ENCODE data around the gene ECSCR. TPM values are rescaled to one million over a fixed set of nuclear protein-coding genes. Genes with fewer than 3 reads are reported as not detected.
A peak's percentile ranks its signal among the peaks of the same experiment; 100 is the strongest.
"Not testable (repeated sequence)": the region's sequence is repeated elsewhere in the genome, so short reads cannot be mapped to it uniquely, and the experiment has no call there.

Gene ECSCR
- polyA plus RNA-seq, 4 donors: 20.3 to 30.4 (median 23.9) TPM

GRCh38 chr5:139446956-139447779 is 15.4 kb downstream of the ECSCR start:
- no peak for DNase-seq (ENCODE audit: low read depth in 4 of 4, low spot score in 2 of 4)

GRCh38 chr5:139445325-139446170 is 17.0 kb downstream of the ECSCR start:
- no peak for DNase-seq (ENCODE audit: low read depth in 4 of 4, low spot score in 2 of 4)

- DNase-seq (ENCODE audit: low read depth in 4 of 4, low spot score in 2 of 4): no peak
Measured at GRCh38 chr5:139443831-139444453, 18.6 kb downstream of the ECSCR start.

GRCh38 chr5:139440416-139440815 is 22.1 kb downstream of the ECSCR start:
- DNase-seq (ENCODE audit: low read depth in 4 of 4, low spot score in 2 of 4): not testable (repeated sequence)

GRCh38 chr5:139439013-139439903 is 23.3 kb downstream of the ECSCR start, which contains the start of gene DNAJC18:
Gene DNAJC18 (minus strand): TSS chr5:139439525. CDS start chr5:139439445, 80 bp downstream.
- peak; percentile 75 to 91 (median 84) for DNase-seq (ENCODE audit: low read depth in 4 of 4, low spot score in 2 of 4)

GRCh38 chr5:139438707-139439012 is 23.9 kb downstream of the ECSCR start:
- DNase-seq (ENCODE audit: low read depth in 4 of 4, low spot score in 2 of 4): no peak

- DNase-seq (ENCODE audit: low read depth in 4 of 4, low spot score in 2 of 4): no peak
Measured at GRCh38 chr5:139435676-139436075, 26.9 kb downstream of the ECSCR start.

GRCh38 chr5:139431706-139432105 is 30.8 kb downstream of the ECSCR start:
- no peak for DNase-seq (ENCODE audit: low read depth in 4 of 4, low spot score in 2 of 4)

- no peak for DNase-seq (ENCODE audit: low read depth in 4 of 4, low spot score in 2 of 4)
Measured at GRCh38 chr5:139430015-139430414, 32.5 kb downstream of the ECSCR start.

GRCh38 chr5:139426203-139426885 is 36.2 kb downstream of the ECSCR start:
- DNase-seq (ENCODE audit: low read depth in 4 of 4, low spot score in 2 of 4): no peak

GRCh38 chr5:139425497-139425896 is 37.0 kb downstream of the ECSCR start:
- DNase-seq (ENCODE audit: low read depth in 4 of 4, low spot score in 2 of 4): no peak

- peak in 3 of 4 donors; percentile 51 for DNase-seq (ENCODE audit: low read depth in 4 of 4, low spot score in 2 of 4)
Measured at GRCh38 chr5:139422307-139422893, 40.1 kb downstream of the ECSCR start.

- DNase-seq (ENCODE audit: low read depth in 4 of 4, low spot score in 2 of 4): no peak
Measured at GRCh38 chr5:139419226-139420192, 43.0 kb downstream of the ECSCR start.

GRCh38 chr5:139418793-139419192 is 43.8 kb downstream of the ECSCR start:
- DNase-seq (ENCODE audit: low read depth in 4 of 4, low spot score in 2 of 4): no peak

- DNase-seq (ENCODE audit: low read depth in 4 of 4, low spot score in 2 of 4): no peak
Measured at GRCh38 chr5:139417214-139417613, 45.3 kb downstream of the ECSCR start.

- DNase-seq (ENCODE audit: low read depth in 4 of 4, low spot score in 2 of 4): no peak
Measured at GRCh38 chr5:139416651-139417050, 45.9 kb downstream of the ECSCR start.

GRCh38 chr5:139415869-139416268 is 46.7 kb downstream of the ECSCR start:
- no peak for DNase-seq (ENCODE audit: low read depth in 4 of 4, low spot score in 2 of 4)

GRCh38 chr5:139415221-139415861 is 47.2 kb downstream of the ECSCR start:
- DNase-seq (ENCODE audit: low read depth in 4 of 4, low spot score in 2 of 4): no peak
